Upper lobe of left lung (tissue), 6 donors: ENCODE data around the gene RBM33. TPM values are rescaled to one million over a fixed set of nuclear protein-coding genes. Genes with fewer than 3 reads are reported as not detected.
A peak's percentile ranks its signal among the peaks of the same experiment; 100 is the strongest.

Experiments
- ATAC-seq, 2 donors: fragments of 200-7000 bp; cut with Tn5 transposase; one replicate each; pipeline ENCODE4 v1.9.1; 2022; ENCODE audit warnings: mild to moderate bottlenecking in 2 of 2, moderate library complexity in 2 of 2; ENCODE audit not compliant: low FRiP score in 2 of 2
- DNase-seq, 2 donors: peaks; one replicate each; pipeline ENCODE4 v3.0.0-alpha.2; 2019 to 2020
- H3K27ac ChIP-seq, 4 donors: fragments of 200-600 bp; sonication (generic); one replicate each; pipeline ENCODE4 v1.5.1; 2016 to 2019
- H3K27me3 ChIP-seq, 4 donors: fragments of 200-600 bp; sonication (generic); one replicate each; pipeline ENCODE4 v1.5.1; 2017 to 2019
- H3K36me3 ChIP-seq, 4 donors: fragments of 200-600 bp; sonication (generic); one replicate each; pipeline ENCODE4 v1.5.1; 2016 to 2019
- H3K4me1 ChIP-seq, 4 donors: fragments of 200-600 bp; sonication (generic); one replicate each; pipeline ENCODE4 v1.5.1; 2018 to 2019
- H3K4me3 ChIP-seq, 4 donors: fragments of 200-600 bp; sonication (generic); one replicate each; pipeline ENCODE4 v1.5.1; 2017 to 2019; ENCODE audit warnings: mild to moderate bottlenecking in 2 of 4, moderate library complexity in 1 of 4
- H3K9me3 ChIP-seq, 4 donors: fragments of 200-600 bp; sonication (generic); one replicate each; pipeline ENCODE4 v1.5.1; 2018 to 2019
- CTCF ChIP-seq, 6 experiments: fragments of 450-650 bp in 4 of 6; fragments of 200-600 bp in 2 of 6; sonication (generic) in 2 of 6; IDR thresholded peaks; one replicate each; pipeline ENCODE4 v1.5.1; 2016 to 2019; ENCODE audit warnings: antibody characterized with exemption in 6 of 6
- EP300 ChIP-seq, 4 donors: sonication (generic); formaldehyde crosslinking; IDR thresholded peaks; one replicate each; pipeline ENCODE4 v1.5.1; 2017; ENCODE audit warnings: antibody characterized with exemption in 4 of 4, control low read depth in 2 of 4
- POLR2A ChIP-seq, 4 donors: fragments of 450-650 bp; IDR thresholded peaks; one replicate each; pipeline ENCODE4 v1.5.1; 2016 to 2017; ENCODE audit warnings: antibody characterized with exemption in 4 of 4, mild to moderate bottlenecking in 2 of 4
- POLR2AphosphoS5 ChIP-seq, 2 donors: sonication (generic); formaldehyde crosslinking; IDR thresholded peaks; one replicate each; pipeline ENCODE4 v1.5.1; 2017; ENCODE audit warnings: antibody characterized with exemption in 2 of 2
- WGBS, 2 donors: methylation state at CpG; one replicate each; pipeline ENCODE4 v1.1.5; 2017 to 2018; 5-methylcytosine and 5-hydroxymethylcytosine counted together
- total RNA-seq, 6 donors: library from RNA; depleted of rRNA in 4 of 6; stranded (reverse); fragments of >200 nt in 4 of 6; gene quantifications; one replicate each; pipeline versions ENCODE4 v1.1.0 to v1.2.1, GENCODE V29; 2016 to 2021
- donor health status: DM: no; HTN: no; CAD: no; lungs with moderate emphysema.
- donor health status: DM: no; HTN: yes; CAD: no; lungs with severe emphysema.

Gene RBM33
- total RNA-seq, 6 donors from 2014 or later: 40.6 to 179 (median 76.4) TPM

DNA sequence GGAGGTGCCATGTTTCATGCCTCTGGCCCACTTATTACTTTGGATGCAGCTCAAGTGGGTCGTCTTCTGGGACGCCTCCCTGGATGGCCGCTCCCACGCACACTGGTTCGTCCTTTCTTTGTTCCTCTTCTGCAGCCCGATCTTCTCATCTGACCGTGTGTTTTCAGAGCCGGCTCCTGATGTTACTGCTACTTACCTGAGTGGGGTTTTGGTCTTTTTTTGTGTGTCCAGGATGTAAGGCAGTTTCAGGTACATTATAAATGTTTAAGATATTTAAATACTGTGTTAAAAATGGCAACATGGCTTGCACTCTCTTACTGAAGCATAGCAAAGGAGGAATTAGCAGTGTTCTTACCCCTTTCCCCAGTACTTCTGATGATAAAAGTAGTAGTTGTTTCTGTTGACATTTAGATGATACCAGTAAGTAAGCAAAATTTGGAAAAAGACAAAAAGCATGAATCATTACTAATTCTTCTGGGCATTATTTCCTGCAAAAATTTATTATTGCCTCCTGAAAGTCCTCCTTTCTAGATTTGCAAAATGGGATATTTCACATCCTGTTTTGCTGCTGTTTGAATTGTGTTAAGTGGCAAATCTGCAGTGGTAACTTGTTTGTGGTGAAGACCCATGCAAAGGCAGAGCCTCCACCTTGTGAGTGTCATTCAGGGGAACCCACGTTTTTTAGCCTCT is 108.4 kb downstream of the RBM33 start:
- DNase-seq (no peak), ATAC-seq (peak in 1 of 2 donors; percentile 37)
- H3K27me3 ChIP-seq: no peaks in the 10 kb centered on the region
- H3K4me3 ChIP-seq: no peak overlapping the region
- no peak overlapping the region for H3K27ac ChIP-seq
- 72 to 87% methylated on average over 9 of the region's 9 CpGs for WGBS, 2 donors
- no peaks in the 10 kb centered on the region for H3K9me3 ChIP-seq
- no peak for TF ChIP-seq POLR2AphosphoS5 (IDR thresholded peaks at IDR 0.05)
- TF ChIP-seq POLR2A (IDR thresholded peaks at IDR 0.05): no peak
- TF ChIP-seq EP300 (IDR thresholded peaks at IDR 0.05): no peak
- TF ChIP-seq CTCF (IDR thresholded peaks at IDR 0.05): no peak
- peaks cover 0 to 5% (median 0%) of the 10 kb centered on the region in 4 donors for H3K36me3 ChIP-seq
- peaks cover 15 to 49% (median 31%) of the 10 kb centered on the region in 4 donors for H3K4me1 ChIP-seq

- 84 to 89% methylated on average over 10 of the region's 10 CpGs for WGBS, 2 donors
- peak in 1 of 2 donors; percentile 41 for DNase-seq
- no peaks in the 10 kb centered on the region for H3K9me3 ChIP-seq
Observed at GRCh38 chr7:155753446-155753965, 109.0 kb downstream of the RBM33 start.

DNA sequence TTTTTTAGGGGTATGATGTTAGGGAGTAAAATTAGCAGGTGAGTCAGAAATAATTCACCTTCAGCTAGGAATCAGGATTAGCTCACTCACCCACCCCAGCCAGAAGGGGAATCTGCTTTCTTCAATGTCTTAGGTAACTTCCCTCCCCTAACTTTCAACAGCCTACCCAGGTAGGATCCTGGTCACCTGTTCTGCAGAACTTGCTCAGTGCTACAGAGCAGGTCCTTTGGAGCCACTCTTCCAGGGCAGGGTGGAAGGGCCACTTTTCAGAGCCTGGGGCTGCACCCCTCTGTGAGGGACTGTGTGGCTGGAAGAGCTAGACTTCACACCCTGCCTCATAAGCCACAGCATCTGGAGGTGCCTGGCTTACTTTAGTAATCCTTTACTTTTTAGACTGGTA is 109.7 kb downstream of the RBM33 start:
- Histone ChIP-seq H3K36me3 (peaks cover 0 to 7% (median 0%) of the 10 kb centered on the region in 4 donors), H3K9me3 (no peaks in the 10 kb centered on the region), H3K27ac (no peak overlapping the region), H3K4me1 (peaks cover 15 to 46% (median 31%) of the 10 kb centered on the region in 4 donors), H3K27me3 (no peaks in the 10 kb centered on the region), H3K4me3 (no peak overlapping the region)
- no peak for TF ChIP-seq POLR2AphosphoS5 (IDR thresholded peaks at IDR 0.05)
- TF ChIP-seq CTCF (IDR thresholded peaks at IDR 0.05): no peak
- no peak for TF ChIP-seq EP300 (IDR thresholded peaks at IDR 0.05)
- TF ChIP-seq POLR2A (IDR thresholded peaks at IDR 0.05): no peak
- DNase-seq (no peak), ATAC-seq (peak in 1 of 2 donors; percentile 68)

More at GRCh38 chr7:155753446-155753965, 109.0 kb downstream of the RBM33 start:
- no peak for TF ChIP-seq CTCF (IDR thresholded peaks at IDR 0.05)
- TF ChIP-seq POLR2A (IDR thresholded peaks at IDR 0.05): no peak
- TF ChIP-seq EP300 (IDR thresholded peaks at IDR 0.05): no peak
- TF ChIP-seq POLR2AphosphoS5 (IDR thresholded peaks at IDR 0.05): no peak
- H3K4me1 ChIP-seq: peaks cover 15 to 49% (median 31%) of the 10 kb centered on the region in 4 donors
- ATAC-seq: no peak
- H3K27ac ChIP-seq: no peak overlapping the region
- peaks cover 0 to 4% (median 0%) of the 10 kb centered on the region in 4 donors for H3K36me3 ChIP-seq
- no peak overlapping the region for H3K4me3 ChIP-seq
- no peaks in the 10 kb centered on the region for H3K27me3 ChIP-seq

DNA sequence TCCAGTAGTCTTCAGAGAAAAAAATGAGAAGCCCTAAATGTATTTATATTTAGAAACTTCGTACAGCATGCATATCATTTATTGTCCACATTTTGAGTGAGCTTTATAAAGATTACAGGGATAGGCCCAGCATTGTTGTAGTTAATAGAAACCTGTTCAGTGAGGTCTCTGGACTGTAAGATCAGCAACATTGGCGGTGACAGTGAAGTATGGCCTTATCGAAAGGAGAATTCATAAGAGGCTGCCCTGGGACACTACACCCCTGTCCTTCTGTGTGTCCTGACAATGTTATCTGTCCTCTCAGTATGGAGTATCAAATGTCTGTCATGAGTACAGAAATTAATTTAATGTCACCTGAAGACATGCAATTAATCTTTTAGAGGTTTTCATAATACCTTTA is 110.6 kb downstream of the RBM33 start:
- DNase-seq: no peak
- Histone ChIP-seq H3K27ac (no peak overlapping the region), H3K27me3 (no peaks in the 10 kb centered on the region), H3K4me3 (no peak overlapping the region), H3K36me3 (peaks cover 0 to 12% (median under 1%) of the 10 kb centered on the region in 4 donors), H3K4me1 (peaks cover 15 to 45% (median 31%) of the 10 kb centered on the region in 4 donors), H3K9me3 (no peaks in the 10 kb centered on the region)
- TF ChIP-seq POLR2AphosphoS5 (IDR thresholded peaks at IDR 0.05) (no peak), EP300 (IDR thresholded peaks at IDR 0.05) (no peak), CTCF (IDR thresholded peaks at IDR 0.05) (no peak), POLR2A (IDR thresholded peaks at IDR 0.05) (no peak)
- ATAC-seq: no peak
- 67 to 73% methylated on average over 3 of the region's 3 CpGs for WGBS, 2 donors
